ENCODE measurements around the gene HDAC9.

Gene HDAC9

GRCh38 chr7:18494821-18495408 is 634 bp upstream of the HDAC9 start:
- DNase-seq (ENCODE audit: low read depth) = no peak

- no peak for DNase-seq (ENCODE audit: low read depth)
Observed at GRCh38 chr7:18496341-18496700, 772 bp downstream of the HDAC9 start.

- DNase-seq (ENCODE audit: low read depth) = no peak
Observed at GRCh38 chr7:18497082-18497481, 1.5 kb downstream of the HDAC9 start.

GRCh38 chr7:18497800-18498199 is 2.3 kb downstream of the HDAC9 start:
- DNase-seq (ENCODE audit: low read depth) = no peak

- DNase-seq (ENCODE audit: low read depth) = no peak
Observed at GRCh38 chr7:18498341-18498740, 2.8 kb downstream of the HDAC9 start.

GRCh38 chr7:18499407-18500177 is 4.0 kb downstream of the HDAC9 start:
- DNase-seq (ENCODE audit: low read depth) = no peak

GRCh38 chr7:18503126-18503866 is 7.7 kb downstream of the HDAC9 start:
- no peak for DNase-seq (ENCODE audit: low read depth)

GRCh38 chr7:18504965-18505364 is 9.4 kb downstream of the HDAC9 start:
- DNase-seq (ENCODE audit: low read depth) = no peak

GRCh38 chr7:18505870-18506460 is 10.4 kb downstream of the HDAC9 start:
- DNase-seq (ENCODE audit: low read depth) = no peak

DNA sequence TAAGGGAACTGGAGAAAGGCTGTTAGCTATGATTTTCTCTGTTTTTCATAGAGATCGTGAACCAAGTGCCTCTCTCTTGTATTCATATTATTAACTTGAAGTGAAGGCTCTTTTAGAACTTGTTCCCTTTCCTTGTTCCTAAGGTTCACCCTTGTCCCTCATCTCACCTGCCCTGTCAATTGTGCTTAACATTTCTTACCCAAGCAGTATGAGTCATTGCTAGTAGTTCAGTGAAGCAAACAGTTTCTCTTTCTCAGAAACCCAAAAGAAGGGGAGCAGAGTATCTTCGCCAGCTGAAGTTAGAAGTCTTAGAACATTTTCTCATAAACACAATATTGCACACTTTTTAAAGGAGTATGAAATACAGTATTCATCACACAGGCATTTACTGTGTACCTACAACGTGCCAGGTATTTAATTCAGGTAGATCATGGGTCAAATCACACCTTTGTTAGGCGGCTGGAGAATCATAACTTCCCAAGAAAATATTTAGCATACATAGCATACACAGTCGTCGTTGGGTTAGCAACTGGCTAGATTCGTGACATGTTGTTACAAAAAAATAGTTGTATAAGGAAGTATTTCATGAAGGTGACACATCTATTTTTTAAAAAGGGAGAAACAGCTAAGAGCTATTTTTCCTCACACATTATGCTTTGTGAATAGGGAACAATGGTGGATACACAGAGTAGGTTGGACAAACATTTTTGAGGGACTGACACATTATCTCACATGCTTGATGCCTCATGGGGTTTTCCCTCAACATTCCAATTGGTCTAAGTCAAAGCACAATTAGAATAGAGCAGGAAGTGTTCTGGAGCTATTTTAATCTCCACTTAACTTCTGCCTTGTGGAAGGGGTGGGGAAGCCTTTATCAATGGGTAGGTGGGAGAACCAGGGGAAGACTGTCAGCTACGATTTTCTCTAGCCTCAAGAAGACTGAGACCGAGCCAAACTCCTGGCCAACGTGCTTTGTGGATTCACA is 13.2 kb downstream of the HDAC9 start:
- DNase-seq (ENCODE audit: low read depth) = no peak

DNA sequence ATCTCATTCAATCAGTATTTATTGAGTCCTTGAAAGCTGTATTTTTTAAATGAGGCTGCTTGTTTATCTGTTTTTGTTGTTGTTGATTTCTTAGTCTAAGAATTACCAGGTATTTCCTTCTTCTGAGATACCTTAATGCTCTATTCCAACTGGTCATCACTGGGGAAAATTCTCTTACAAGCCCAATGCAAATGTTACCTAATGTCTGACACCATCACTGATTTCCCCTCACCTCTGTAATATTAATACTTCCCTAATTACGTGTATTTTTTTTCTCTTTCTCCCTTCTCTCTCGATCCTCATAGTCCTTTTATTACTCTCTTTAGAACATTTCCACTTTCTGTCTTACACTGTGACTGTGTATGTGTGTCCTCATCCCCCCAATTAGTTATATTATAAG is 13.9 kb downstream of the HDAC9 start:
- no peak for DNase-seq (ENCODE audit: low read depth)

DNA sequence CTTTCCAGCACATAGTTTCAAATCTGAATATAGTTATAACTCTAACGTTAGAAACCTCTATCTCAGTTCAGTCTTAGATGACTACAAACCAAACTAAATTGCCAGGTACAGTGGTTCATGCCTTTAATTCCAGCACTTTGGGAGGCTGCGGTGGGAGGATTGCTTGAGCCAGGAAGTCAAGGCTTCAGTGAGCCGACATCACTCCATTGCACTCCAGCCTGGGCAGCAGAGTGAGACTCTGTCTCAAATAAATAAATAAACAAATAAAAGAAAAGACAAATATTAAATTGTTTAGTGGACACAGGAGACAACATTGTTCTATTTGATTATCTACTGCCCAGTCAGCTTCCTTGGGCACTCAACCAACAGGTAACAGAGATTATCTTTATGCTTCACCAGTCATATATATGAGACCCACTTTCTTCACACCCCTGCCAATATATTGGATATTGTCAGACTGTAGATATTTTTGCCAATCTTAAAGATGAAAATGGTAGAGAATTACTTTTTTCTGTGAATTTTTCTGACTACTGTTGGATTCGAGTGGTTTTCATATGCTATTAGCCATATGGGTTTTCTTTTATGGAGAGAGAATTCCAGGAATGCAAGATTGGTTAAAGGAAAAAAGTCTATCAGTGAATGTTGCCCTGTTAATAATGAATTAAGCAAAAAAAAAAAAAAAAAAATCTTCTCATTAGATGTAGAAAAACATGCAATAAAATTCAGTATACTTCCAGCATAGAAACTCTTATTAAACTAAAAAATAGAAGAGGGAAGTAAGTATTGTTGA is 16.0 kb downstream of the HDAC9 start:
- DNase-seq (ENCODE audit: low read depth) = no peak

DNA sequence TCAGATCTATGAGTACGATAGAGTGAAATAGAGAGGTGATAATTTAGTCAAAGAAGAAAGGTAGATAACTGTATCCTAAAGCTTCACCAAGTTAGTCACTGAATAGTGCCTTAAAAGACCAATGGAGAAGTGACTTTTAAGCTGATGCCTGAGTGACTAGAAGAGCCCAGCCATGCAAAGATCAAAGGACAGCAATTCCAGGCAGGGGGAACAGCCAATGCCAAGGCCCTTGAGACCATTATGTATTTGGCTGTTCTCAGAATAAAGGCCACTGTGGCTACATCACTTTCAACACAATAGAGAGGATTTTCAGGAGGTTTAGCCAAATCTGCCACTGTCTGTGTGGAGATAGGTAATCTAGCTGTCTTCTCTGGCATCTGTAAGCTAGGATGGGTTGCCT is 17.8 kb downstream of the HDAC9 start:
- DNase-seq (ENCODE audit: low read depth) = no peak

GRCh38 chr7:18515067-18515466 is 19.5 kb downstream of the HDAC9 start:
- no peak for DNase-seq (ENCODE audit: low read depth)

DNA sequence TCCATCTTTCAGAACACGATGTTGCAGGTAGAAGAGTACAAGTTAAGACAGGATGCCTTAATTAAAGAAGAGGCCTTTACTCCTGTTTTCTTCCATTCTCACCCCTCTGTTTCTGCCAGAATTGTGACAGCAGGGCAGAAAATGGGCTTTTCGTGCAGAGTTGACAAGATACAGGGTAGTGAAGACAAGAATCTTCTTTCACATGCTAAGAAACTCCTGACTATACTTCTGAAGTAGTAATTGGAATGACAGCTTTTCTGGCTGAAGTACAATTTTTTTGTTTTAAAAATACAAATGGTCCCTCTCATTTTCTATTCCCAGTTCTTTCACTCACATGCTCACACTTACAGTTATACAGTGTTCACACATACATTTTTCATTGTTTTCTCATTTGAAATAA is 22.1 kb downstream of the HDAC9 start:
- no peak for DNase-seq (ENCODE audit: low read depth)

- no peak for DNase-seq (ENCODE audit: low read depth)
Observed at GRCh38 chr7:18518555-18518954, 23.0 kb downstream of the HDAC9 start.

DNA sequence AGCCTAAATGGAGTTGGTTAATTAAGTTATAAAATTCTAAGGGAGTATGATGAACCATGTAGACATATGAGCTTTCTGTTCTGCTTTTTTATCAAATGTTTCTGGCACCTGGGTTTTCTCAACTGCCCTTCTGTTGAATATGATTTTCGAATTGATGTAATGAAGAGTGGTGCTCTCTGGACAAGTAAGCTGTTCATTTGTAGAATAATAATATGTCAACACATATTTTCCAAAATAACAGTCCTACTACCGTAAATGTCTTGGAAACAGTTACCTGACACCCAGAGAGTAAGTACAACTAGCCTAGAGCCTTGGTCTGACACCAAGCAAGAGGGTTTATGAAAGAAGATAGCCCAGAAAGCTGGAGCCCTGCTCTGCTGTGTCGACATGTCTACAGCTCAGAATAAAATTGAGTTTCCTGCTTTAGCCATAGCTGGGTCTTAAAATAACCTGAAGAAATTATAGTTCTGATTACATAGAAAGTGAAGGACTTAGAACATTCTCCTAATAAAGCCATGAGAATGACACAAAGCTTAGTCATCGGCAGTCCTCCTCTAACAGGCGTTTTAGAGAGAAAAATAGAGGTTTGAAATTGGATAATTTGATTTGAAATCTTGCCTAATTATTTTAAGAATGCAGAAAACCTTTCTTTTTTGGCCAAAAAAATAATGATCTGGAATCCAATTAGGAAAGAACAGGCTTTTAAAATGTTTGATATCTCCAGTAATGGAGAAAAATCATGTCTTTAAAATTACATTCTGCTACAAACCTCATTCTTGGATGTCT is 25.1 kb downstream of the HDAC9 start:
- no peak for DNase-seq (ENCODE audit: low read depth)

DNA sequence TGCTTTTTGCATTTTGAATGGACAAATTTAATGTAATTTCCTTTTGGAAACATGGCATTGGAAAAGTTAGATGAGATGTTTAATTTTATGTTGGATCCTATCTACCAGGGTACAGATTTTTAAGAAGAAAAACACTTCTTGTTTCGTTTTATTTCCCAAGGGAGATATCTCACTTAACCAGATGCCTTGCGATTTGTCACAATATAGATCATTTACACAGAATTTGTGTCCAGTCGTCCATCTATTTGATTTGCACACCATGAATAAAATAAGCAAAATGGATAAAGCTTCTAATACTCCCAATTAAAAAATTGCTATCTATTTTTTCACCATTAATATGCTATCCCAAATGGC is 25.7 kb downstream of the HDAC9 start:
- DNase-seq (ENCODE audit: low read depth) = no peak

DNA sequence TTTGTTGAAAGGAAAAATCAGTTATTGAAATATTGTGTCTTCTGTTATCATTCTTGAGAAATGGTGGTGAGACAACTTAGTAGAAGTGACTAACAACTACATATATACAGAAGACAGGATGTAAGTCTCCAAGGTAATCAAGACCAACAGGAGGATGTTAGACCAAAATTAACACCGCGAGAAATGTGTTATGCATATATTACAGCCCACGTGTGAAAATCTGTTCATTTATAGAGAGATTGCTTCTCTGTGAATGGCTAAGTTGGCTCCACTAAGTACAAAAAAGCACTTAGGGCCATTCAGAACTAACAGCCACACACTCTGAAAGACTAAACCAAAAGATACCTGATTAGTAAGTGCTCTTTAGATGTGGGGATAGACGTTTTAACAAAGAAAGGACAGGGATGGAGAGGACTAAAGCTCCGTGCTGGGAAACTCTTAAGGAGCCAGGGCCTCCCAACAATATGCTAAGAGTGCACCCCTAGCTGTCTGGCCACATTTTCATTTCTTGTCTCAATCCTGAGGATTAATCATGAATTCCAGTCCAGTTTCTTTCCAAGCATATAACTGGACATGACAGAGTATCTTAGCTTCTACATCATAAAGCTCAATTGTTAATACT is 26.5 kb downstream of the HDAC9 start:
- no peak for DNase-seq (ENCODE audit: low read depth)

DNA sequence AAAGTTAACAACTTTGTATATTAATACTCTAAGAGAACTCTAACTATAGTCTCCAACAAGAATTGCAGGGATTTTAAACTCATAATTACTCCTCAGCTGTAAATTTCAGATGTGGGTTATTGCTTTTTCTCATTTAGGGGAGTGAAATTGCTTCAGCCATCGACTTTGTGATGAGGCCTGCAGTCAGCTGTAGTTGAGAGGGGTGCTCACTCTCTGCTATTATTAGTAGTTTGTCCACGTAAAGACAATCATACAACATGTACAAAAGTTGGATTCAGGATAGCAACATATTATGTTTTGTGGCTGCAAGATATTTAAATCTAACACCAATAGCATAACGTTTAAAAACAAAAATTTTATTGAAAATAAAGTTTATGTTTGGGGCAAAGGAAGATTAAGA is 28.7 kb downstream of the HDAC9 start:
- DNase-seq (ENCODE audit: low read depth) = no peak

Measured in stimulated activated CD8-positive, alpha-beta memory T cell treated with anti-CD3 and anti-CD28 coated beads, Interleukin-12 subunit alpha, Interleukin-12 subunit beta, amount 100 ng/mL, for 1 hour (primary cell).